SU-DHL-6 (cell line): Measurements from ENCODE around the gene TSPAN18.

Experiments used
- CTCF ChIP-seq: fragments of 200-600 bp; sonication (generic); IDR thresholded peaks from one replicate; pipeline ENCODE4 v1.5.1; 2017; ENCODE audit warnings: antibody characterized with exemption, mild to moderate bottlenecking, low read length, moderate library complexity; ENCODE audit not compliant: insufficient read depth, poor library complexity, severe bottlenecking
- EZH2phosphoT487 ChIP-seq: fragments of 200-600 bp; sonication (generic), shearing (Covaris generic); conservative IDR thresholded peaks from 2 replicates; pipeline ENCODE4 v1.6.1; 2018; ENCODE audit warnings: mild to moderate bottlenecking, antibody characterized with exemption, low read length, moderate library complexity, mixed read lengths

- TF ChIP-seq CTCF: no peak
- TF ChIP-seq EZH2phosphoT487: no peak
Measured at GRCh38 chr11:44870615-44871176, 143.9 kb downstream of the TSPAN18 start.
